ENCODE results near the gene FOXD1. TPM values are rescaled to one million over a fixed set of nuclear protein-coding genes. Genes with fewer than 3 reads are reported as not detected.
"Not testable (repeated sequence)": the region's sequence is repeated elsewhere in the genome, so short reads cannot be mapped to it uniquely, and the experiment has no call there.

FOXD1 gene
- polyA plus RNA-seq, 4 donors, result 8.7 to 17.3 (median 14.6) TPM

GRCh38 chr5:73419117-73419464 lies 29.5 kb downstream of the FOXD1 start:
- no peak for DNase-seq (ENCODE audit: low read depth in 4 of 4, low spot score in 3 of 4)

- DNase-seq (ENCODE audit: low read depth in 4 of 4, low spot score in 3 of 4), result no peak
Measured at GRCh38 chr5:73418244-73418691, 30.3 kb downstream of the FOXD1 start.

- no peak for DNase-seq (ENCODE audit: low read depth in 4 of 4, low spot score in 3 of 4)
Measured at GRCh38 chr5:73417303-73418034, 31.1 kb downstream of the FOXD1 start.

- no peak for DNase-seq (ENCODE audit: low read depth in 4 of 4, low spot score in 3 of 4)
Measured at GRCh38 chr5:73415617-73416016, 33.0 kb downstream of the FOXD1 start.

GRCh38 chr5:73415171-73415570 lies 33.4 kb downstream of the FOXD1 start:
- no peak for DNase-seq (ENCODE audit: low read depth in 4 of 4, low spot score in 3 of 4)

- no peak for DNase-seq (ENCODE audit: low read depth in 4 of 4, low spot score in 3 of 4)
Measured at GRCh38 chr5:73412597-73412988, 36.0 kb downstream of the FOXD1 start.

- no peak for DNase-seq (ENCODE audit: low read depth in 4 of 4, low spot score in 3 of 4)
Measured at GRCh38 chr5:73411936-73412596, 36.5 kb downstream of the FOXD1 start.

- not testable (repeated sequence) for DNase-seq (ENCODE audit: low read depth in 4 of 4, low spot score in 3 of 4)
Measured at GRCh38 chr5:73409927-73410326, 38.6 kb downstream of the FOXD1 start.

- DNase-seq (ENCODE audit: low read depth in 4 of 4, low spot score in 3 of 4), result no peak
Measured at GRCh38 chr5:73405691-73406090, 42.9 kb downstream of the FOXD1 start.

GRCh38 chr5:73399775-73400174 lies 48.8 kb downstream of the FOXD1 start:
- DNase-seq (ENCODE audit: low read depth in 4 of 4, low spot score in 3 of 4), result no peak

Other genes with a start within 250 kb of the FOXD1 start
- 1,000 to 10,000 TPM in 2 of 4 donors, 100 to 1,000 TPM in 2; 977 to 1,050 (median 1,011) TPM for gene BTF3, start 49.7 kb upstream of the FOXD1 start, polyA plus RNA-seq (ENCODE audit: insufficient read length in 4 of 4)
- 10 to 100 TPM; 38.1 to 44.9 (median 43.8) TPM for gene ANKRA2, start 116.9 kb upstream of the FOXD1 start, polyA plus RNA-seq (ENCODE audit: insufficient read length in 4 of 4)
- 10 to 100 TPM; 14.8 to 17.1 (median 16.5) TPM for gene UTP15, start 117.0 kb upstream of the FOXD1 start, polyA plus RNA-seq (ENCODE audit: insufficient read length in 4 of 4)
- 10 to 100 TPM; 44.1 to 53.1 (median 50.1) TPM for gene ARHGEF28, start 177.4 kb upstream of the FOXD1 start, polyA plus RNA-seq (ENCODE audit: insufficient read length in 4 of 4)

Measured in right renal pelvis (tissue), 4 donors.